OCI-LY1 (cell line): Measurements from ENCODE around the gene SLC22A7.
A peak's percentile ranks its signal among the peaks of the same experiment; 100 is the strongest.

Experiments
- H2AFZ ChIP-seq: fragments of 200-600 bp; sonication (generic), shearing (Covaris generic); 2 replicates; pipeline ENCODE4 v1.6.0; 2014; ENCODE audit warnings: antibody characterized with exemption, mild to moderate bottlenecking, low read length
- H3F3A ChIP-seq: fragments of 200-600 bp; sonication (generic), shearing (Covaris generic); 2 replicates; pipeline ENCODE4 v1.6.0; 2014; ENCODE audit warnings: mild to moderate bottlenecking, antibody characterized with exemption, low read length, moderate library complexity; ENCODE audit not compliant: insufficient read depth
- H3K27ac ChIP-seq: fragments of 200-600 bp; sonication (generic); 2 replicates; pipeline ENCODE4 v1.5.1; 2014; ENCODE audit warnings: low read length, mixed run types, mild to moderate bottlenecking, low read depth; ENCODE audit not compliant: poor library complexity, severe bottlenecking
- H3K27me3 ChIP-seq: fragments of 200-600 bp; sonication (generic); 2 replicates; pipeline ENCODE4 v1.6.0; 2014; ENCODE audit warnings: antibody characterized with exemption, mild to moderate bottlenecking, low read length, moderate library complexity; ENCODE audit not compliant: insufficient read depth
- H3K36me3 ChIP-seq: fragments of 200-600 bp; sonication (generic); 2 replicates; pipeline ENCODE4 v1.6.1; 2014; ENCODE audit warnings: mild to moderate bottlenecking, antibody characterized with exemption, low read length, moderate library complexity, mixed read lengths; ENCODE audit not compliant: insufficient read depth
- H3K4me1 ChIP-seq: fragments of 200-600 bp; sonication (generic); 2 replicates; pipeline ENCODE4 v1.5.1; 2014; ENCODE audit warnings: mild to moderate bottlenecking, low read length, moderate library complexity; ENCODE audit not compliant: insufficient read depth, severe bottlenecking
- H3K4me2 ChIP-seq: fragments of 200-600 bp; sonication (generic), shearing (Covaris generic); 2 replicates; pipeline ENCODE4 v1.6.1; 2014; ENCODE audit warnings: low read length
- H3K4me3 ChIP-seq: fragments of 200-600 bp; sonication (generic); 2 replicates; pipeline ENCODE4 v1.5.1; 2014; ENCODE audit warnings: low read length, low read depth, mild to moderate bottlenecking, mixed read lengths; ENCODE audit not compliant: poor library complexity, severe bottlenecking
- H3K79me2 ChIP-seq: fragments of 200-600 bp; shearing (Covaris generic); 2 replicates; pipeline ENCODE4 v1.6.1; 2016; ENCODE audit warnings: mixed run types, low read length, mixed read lengths; ENCODE audit not compliant: insufficient read depth
- H3K9ac ChIP-seq: fragments of 200-600 bp; sonication (generic), shearing (Covaris generic); 2 replicates; pipeline ENCODE4 v1.6.1; 2014; ENCODE audit warnings: mild to moderate bottlenecking, low read length, mixed read lengths
- H3K9me2 ChIP-seq: fragments of 200-600 bp; sonication (generic), shearing (Covaris generic); 2 replicates; pipeline ENCODE4 v1.6.1; 2014; ENCODE audit warnings: low read depth, mild to moderate bottlenecking, low read length, mixed read lengths
- H3K9me3 ChIP-seq: fragments of 200-600 bp; shearing (Covaris generic); 2 replicates; pipeline ENCODE4 v1.6.1; 2014; ENCODE audit warnings: low read length, mixed read lengths
- H4K20me1 ChIP-seq: fragments of 200-600 bp; sonication (generic), shearing (Covaris generic); 2 replicates; pipeline ENCODE4 v1.6.0; 2016; ENCODE audit warnings: mild to moderate bottlenecking, low read length; ENCODE audit not compliant: insufficient read depth
- EZH2 ChIP-seq: fragments of 200-600 bp; sonication (generic), shearing (Covaris generic); IDR thresholded peaks from 2 replicates; pipeline ENCODE4 v1.8.0; 2017; ENCODE audit warnings: borderline replicate concordance, mixed run types, mild to moderate bottlenecking, antibody characterized with exemption, low read length, moderate library complexity, mixed read lengths
- TF ChIP-seq, protein P1 (sequence below): fragments of 200-600 bp; sonication (generic), shearing (Covaris generic); IDR thresholded peaks from 2 replicates; pipeline ENCODE4 v1.5.1; 2017; ENCODE audit warnings: mild to moderate bottlenecking, antibody characterized with exemption, low read length, moderate library complexity, mixed read lengths

The SLC22A7 gene

DNA sequence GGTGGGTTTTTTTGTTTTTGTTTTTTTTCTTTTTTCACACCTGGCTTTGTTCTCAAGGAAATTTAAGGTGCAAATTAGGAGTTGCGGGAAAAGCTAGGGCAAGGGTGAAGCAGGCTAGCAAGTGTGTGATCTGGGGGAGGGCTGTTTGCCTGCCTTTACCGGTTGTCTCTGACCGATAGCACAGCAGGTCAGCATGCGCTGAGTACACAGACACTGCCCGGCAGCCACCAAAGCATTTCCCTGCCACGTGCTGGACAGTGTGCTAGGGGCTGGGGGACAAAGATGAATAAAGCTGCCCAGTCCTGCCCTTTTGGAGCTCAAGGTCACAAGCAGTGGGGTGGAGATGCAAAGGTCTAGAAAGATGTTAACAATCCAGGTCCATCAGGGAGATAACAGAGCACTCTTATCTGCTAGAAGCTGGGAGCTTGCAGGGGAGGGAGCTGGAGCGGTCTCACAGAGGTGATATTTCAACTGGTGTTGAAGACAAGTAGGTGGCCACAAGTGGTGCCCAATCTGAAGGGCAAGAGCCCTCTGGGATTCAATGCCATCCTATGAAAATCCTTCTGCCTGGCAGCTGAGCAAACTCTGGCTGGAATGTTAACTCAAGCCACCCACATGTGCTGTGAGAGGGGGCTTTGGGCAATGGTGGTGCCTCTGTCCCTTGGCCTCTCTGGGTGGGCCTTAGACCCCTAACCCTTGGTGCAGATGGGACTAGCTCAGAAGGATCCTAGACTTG, 30.3 kb upstream of the SLC22A7 start:
- no peaks in the 10 kb centered on the region for H3K9me3 ChIP-seq
- H3K27ac ChIP-seq, result no peak overlapping the region
- H4K20me1 ChIP-seq, result no peaks in the 10 kb centered on the region
- H2AFZ ChIP-seq, result no peak overlapping the region
- no peaks in the 10 kb centered on the region for H3K79me2 ChIP-seq
- 0 out of 2 replicates have a peak, but pooled peaks cover 6% of the 10 kb centered on the region for H3K27me3 ChIP-seq
- no peaks in the 10 kb centered on the region for H3K9me2 ChIP-seq
- H3K4me3 ChIP-seq, result no peak overlapping the region
- no peak overlapping the region for H3K9ac ChIP-seq
- H3K4me2 ChIP-seq, result no peak overlapping the region
- H3K4me1 ChIP-seq, result peaks cover 26% of the 10 kb centered on the region
- TF ChIP-seq, protein P1, sequence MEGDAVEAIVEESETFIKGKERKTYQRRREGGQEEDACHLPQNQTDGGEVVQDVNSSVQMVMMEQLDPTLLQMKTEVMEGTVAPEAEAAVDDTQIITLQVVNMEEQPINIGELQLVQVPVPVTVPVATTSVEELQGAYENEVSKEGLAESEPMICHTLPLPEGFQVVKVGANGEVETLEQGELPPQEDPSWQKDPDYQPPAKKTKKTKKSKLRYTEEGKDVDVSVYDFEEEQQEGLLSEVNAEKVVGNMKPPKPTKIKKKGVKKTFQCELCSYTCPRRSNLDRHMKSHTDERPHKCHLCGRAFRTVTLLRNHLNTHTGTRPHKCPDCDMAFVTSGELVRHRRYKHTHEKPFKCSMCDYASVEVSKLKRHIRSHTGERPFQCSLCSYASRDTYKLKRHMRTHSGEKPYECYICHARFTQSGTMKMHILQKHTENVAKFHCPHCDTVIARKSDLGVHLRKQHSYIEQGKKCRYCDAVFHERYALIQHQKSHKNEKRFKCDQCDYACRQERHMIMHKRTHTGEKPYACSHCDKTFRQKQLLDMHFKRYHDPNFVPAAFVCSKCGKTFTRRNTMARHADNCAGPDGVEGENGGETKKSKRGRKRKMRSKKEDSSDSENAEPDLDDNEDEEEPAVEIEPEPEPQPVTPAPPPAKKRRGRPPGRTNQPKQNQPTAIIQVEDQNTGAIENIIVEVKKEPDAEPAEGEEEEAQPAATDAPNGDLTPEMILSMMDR, result no peak
- TF ChIP-seq EZH2, result no peak
- no peaks in the 10 kb centered on the region for H3F3A ChIP-seq
- H3K36me3 ChIP-seq, result no peaks in the 10 kb centered on the region

DNA sequence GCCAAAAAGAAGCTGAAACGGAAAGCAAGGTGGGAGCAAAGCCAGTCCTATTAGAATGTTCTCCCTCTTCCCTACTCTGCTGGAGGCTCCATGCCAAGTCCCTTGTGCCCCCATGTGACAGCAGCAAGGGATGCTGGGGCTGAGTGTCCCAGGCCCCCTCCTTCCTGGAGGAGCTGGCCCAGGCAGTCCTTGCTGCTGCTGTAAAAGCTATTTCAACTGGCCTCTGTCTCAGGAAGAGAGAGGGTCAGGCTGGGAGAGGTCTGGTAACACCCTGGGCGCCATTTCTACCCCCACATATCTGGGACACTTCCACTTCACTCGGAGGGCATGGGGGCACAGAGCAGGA, 29.7 kb upstream of the SLC22A7 start:
- Histone ChIP-seq H3K4me2 (no peak overlapping the region), H2AFZ (no peak overlapping the region)

DNA sequence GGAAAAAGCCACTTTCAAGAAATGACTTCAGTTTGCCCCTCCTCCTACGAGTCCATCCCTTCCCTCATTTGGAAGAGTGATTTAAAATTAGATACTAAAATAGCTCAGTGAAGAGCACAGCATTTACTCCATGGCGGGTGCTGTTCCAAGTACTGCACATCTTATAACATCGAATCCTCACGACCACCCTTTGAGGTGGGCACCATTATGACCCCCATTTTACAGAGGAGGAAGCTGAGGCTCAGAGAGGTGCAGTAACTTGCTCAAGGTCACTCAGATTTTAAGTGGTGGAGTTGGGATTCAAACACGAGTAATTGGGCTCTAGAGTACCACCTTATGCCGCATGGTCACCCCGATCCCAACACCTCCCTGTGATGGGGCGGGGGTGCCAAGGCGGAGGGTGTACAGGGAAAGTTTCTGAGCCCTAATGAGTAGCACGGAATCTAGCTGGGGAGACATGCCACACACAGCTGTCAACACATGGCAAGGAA, 29.2 kb upstream of the SLC22A7 start:
- no peaks in the 10 kb centered on the region for H3K9me3 ChIP-seq
- H3K4me1 ChIP-seq, result peaks cover 26% of the 10 kb centered on the region
- H3K4me3 ChIP-seq, result peak overlapping the region; percentile 38
- TF ChIP-seq EZH2, result no peak
- TF ChIP-seq, protein P1, result no peak
- no peak overlapping the region for H3K9ac ChIP-seq
- H3K79me2 ChIP-seq, result no peaks in the 10 kb centered on the region
- no peaks in the 10 kb centered on the region for H4K20me1 ChIP-seq
- 0 out of 2 replicates have a peak, but pooled peaks cover 6% of the 10 kb centered on the region for H3K27me3 ChIP-seq
- no peaks in the 10 kb centered on the region for H3K9me2 ChIP-seq
- H2AFZ ChIP-seq, result no peak overlapping the region
- H3K27ac ChIP-seq, result no peak overlapping the region
- H3K4me2 ChIP-seq, result peak overlapping the region; percentile 70; the same call in 1 of the 2 replicates
- H3F3A ChIP-seq, result no peaks in the 10 kb centered on the region
- no peaks in the 10 kb centered on the region for H3K36me3 ChIP-seq

More for the DNA sequence above, 29.7 kb upstream of the SLC22A7 start:
- no peaks in the 10 kb centered on the region for H3K9me3 ChIP-seq
- 0 out of 2 replicates have a peak, but pooled peaks cover 6% of the 10 kb centered on the region for H3K27me3 ChIP-seq
- no peaks in the 10 kb centered on the region for H3K79me2 ChIP-seq
- H3K4me3 ChIP-seq, result no peak overlapping the region
- H3K27ac ChIP-seq, result no peak overlapping the region
- H3K9ac ChIP-seq, result no peak overlapping the region
- H3K36me3 ChIP-seq, result no peaks in the 10 kb centered on the region
- peaks cover 26% of the 10 kb centered on the region for H3K4me1 ChIP-seq
- no peaks in the 10 kb centered on the region for H4K20me1 ChIP-seq
- H3K9me2 ChIP-seq, result no peaks in the 10 kb centered on the region
- H3F3A ChIP-seq, result no peaks in the 10 kb centered on the region
- TF ChIP-seq, protein P1, result no peak
- no peak for TF ChIP-seq EZH2
